PFSK-1 (cell line): Measurements from ENCODE around the gene NPAT.

Experiments
- FOXP2 ChIP-seq: optimal IDR thresholded peaks from 2 replicates; pipeline ENCODE3; 2011; ENCODE audit warnings: borderline replicate concordance, control low read depth, inconsistent platforms; ENCODE audit not compliant: insufficient read depth; ENCODE audit errors: extremely low read length, extremely low read depth
- POLR2AphosphoS5 ChIP-seq: IDR thresholded peaks from 2 replicates; pipeline ENCODE4 v1.6.1; 2012; ENCODE audit warnings: low read depth, mild to moderate bottlenecking, control low read depth, low read length, moderate library complexity
- REST ChIP-seq, 2 experiments: IDR thresholded peaks; 2 replicates each; pipeline versions ENCODE4 v1.6.1 to v1.8.0; 2011 to 2012; ENCODE audit warnings: low read depth in 2 of 2, low read length in 2 of 2, control low read depth in 1 of 2, inconsistent platforms in 1 of 2, mild to moderate bottlenecking in 1 of 2, moderate library complexity in 1 of 2; ENCODE audit not compliant: insufficient read depth in 1 of 2
- SIN3A ChIP-seq: IDR thresholded peaks from 2 replicates; pipeline ENCODE4 v1.6.1; 2012; ENCODE audit warnings: mild to moderate bottlenecking, low read length, moderate library complexity, borderline replicate concordance; ENCODE audit not compliant: insufficient read depth
- TAF1 ChIP-seq: IDR thresholded peaks from 2 replicates; pipeline ENCODE4 v1.6.1; 2012; ENCODE audit warnings: low read length, control low read depth, borderline replicate concordance; ENCODE audit not compliant: insufficient read depth

DNA sequence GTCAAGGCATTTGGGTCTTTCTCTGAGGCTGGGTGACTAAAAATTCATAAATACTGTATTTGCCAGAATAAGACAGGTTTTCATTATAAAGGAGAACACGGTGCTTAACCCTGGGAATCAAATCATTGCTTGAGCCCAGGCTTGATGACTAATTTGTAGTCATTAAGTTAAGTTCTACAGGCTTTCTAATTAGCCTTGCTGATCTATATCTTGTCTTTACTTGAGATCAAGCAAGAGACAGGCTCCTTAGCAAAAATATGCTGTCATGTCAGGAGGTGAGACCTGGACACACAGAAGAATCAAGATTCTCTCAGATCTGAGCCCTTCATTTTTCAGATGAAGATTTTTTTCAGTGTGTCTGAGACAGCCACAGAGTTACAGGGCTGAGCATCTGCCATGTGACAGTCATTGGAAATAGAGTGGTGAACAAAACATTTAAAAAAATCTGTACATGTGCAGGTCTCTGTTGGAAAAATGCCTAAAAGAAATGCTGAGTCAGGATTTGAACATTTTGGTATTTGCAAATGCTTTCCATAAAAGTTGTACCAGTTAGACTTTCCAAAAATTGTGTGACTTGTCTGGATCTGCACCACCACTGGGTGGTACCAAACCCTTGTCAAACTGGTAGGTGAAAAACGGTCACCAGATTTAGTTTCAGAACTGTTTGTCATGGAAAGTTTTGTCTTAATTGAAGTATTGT, 86.4 kb downstream of the NPAT start:
- TF ChIP-seq TAF1 (no peak), POLR2AphosphoS5 (no peak), SIN3A (no peak), REST (IDR thresholded peaks at IDR 0.05; ENCODE audit: insufficient read depth in 1 of 2, low read depth in 2 of 2, low read length in 2 of 2) (no peak), FOXP2 (no peak)
